Coronary artery (tissue), 2 donors: Measurements from ENCODE around the gene ZNF791.
"Not testable (repeated sequence)": the region's sequence is repeated elsewhere in the genome, so short reads cannot be mapped to it uniquely, and the experiment has no call there.

Experiments used
- DNase-seq: peaks from one replicate; pipeline ENCODE4 v3.0.0-alpha.2; 2017; ENCODE audit warnings: low spot score
- H3K27ac ChIP-seq, 2 donors: fragments of 200-600 bp; sonication (generic); one replicate each; pipeline ENCODE4 v1.5.1; 2016 to 2019
- H3K4me3 ChIP-seq: fragments of 200-600 bp; sonication (generic); 2 replicates; pipeline ENCODE4 v1.5.1; 2016; ENCODE audit warnings: mild to moderate bottlenecking, moderate library complexity
- CTCF ChIP-seq: fragments of 200-600 bp; sonication (generic); IDR thresholded peaks from one replicate; pipeline ENCODE4 v1.5.1; 2019; ENCODE audit warnings: antibody characterized with exemption

The ZNF791 gene

DNA sequence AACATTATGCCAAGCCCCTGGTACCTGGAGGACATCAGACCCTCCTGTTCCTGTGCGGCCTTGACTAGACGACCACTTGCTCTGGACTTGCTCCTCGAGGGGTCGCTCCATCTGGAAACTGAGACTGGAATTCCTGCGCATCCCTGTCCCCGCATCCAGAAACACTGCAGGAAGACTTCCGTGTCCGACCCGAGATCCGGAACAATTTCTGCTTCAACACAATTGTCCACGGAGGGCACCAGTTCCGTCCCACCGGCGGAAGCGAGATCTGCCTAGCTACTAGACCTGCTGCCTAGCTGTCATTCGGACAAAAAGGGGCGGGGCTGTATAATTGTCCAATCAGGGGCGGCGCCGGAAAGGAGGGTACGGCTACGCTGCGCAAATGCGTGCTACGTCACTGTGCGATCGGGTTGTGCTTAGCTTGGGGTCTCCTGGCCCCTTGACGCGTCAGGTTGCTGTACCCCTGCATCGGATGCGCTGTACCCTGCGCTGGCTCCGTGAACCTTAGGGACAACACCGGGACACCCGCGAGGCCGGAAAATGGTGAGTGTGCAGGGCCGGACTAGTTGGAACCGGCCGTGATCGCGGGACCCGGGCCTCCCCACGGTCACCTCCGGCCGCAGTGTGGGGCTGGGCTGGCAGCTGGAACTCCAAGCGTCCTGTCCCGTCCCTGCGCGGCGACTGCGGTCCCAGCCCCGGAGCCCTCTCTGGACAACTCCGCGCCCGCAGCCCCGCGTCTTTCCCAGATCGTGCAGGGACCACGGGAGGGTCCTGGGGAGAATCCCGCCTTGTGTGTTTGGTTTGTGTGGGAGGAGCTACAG lies at the start of gene ZNF791, which contains the start of gene ZNF490:
ZNF791 (plus strand) TSS at position 381 of the 821 bp plus-strand sequence; CDS start at position 541, 160 bp downstream.
ZNF490 (minus strand) TSS at position 274 of the 821 bp plus-strand sequence; CDS start at position 141, 133 bp downstream.
- no peak for TF ChIP-seq CTCF
- Histone ChIP-seq H3K27ac (peak within 1 kb of the TSS; percentile 99 to 100), H3K4me3 (peak within 1 kb of the TSS; percentile 100)
- peak; percentile 99 for DNase-seq

- peak; percentile 85 for TF ChIP-seq CTCF
- Histone ChIP-seq H3K27ac (peak overlapping the region in 1 of 2 donors; percentile 45), H3K4me3 (peak overlapping the region; percentile 40)
- peak; percentile 87 for DNase-seq
These were observed 46.6 kb upstream of the ZNF791 start for GRCh38 chr19:12564016-12564664.

DNA sequence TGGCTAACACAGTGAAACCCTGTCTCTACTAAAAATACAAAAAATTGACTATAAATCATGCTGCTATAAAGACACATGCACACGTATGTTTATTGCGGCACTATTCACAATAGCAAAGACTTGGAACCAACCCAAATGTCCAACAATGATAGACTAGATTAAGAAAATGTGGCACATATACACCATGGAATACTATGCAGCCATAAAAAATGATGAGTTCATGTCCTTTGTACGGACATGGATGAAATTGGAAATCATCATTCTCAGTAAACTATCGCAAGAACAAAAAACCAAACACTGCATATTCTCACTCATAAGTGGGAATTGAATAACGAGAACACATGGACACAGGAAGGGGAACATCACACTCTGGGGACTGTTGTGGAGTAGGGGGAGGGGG lies 44.3 kb upstream of the ZNF791 start:
- not testable (repeated sequence) for H3K4me3 ChIP-seq, H3K27ac ChIP-seq, DNase-seq

DNA sequence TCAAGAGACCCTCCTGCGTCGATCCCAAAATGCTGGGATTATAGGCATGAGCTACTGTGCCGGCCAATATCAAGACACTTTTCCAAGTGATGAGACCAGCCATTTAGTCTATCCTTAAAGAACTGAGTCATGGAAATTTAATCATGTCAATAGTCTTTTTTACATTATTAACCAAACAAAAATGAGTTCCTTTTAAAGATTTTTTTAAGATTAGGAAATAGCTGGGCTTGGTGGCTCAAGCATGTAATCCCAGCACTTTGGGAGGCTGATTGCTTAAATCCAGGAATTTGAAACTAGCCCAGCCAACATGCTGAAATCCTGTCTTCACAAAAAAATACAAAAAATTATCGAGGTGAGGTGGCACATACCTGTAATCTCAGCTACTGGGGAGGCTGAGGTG lies 42.8 kb upstream of the ZNF791 start:
- DNase-seq, result no peak
- H3K4me3 ChIP-seq, result no peak overlapping the region
- H3K27ac ChIP-seq, result no peak overlapping the region
- no peak for TF ChIP-seq CTCF

DNA sequence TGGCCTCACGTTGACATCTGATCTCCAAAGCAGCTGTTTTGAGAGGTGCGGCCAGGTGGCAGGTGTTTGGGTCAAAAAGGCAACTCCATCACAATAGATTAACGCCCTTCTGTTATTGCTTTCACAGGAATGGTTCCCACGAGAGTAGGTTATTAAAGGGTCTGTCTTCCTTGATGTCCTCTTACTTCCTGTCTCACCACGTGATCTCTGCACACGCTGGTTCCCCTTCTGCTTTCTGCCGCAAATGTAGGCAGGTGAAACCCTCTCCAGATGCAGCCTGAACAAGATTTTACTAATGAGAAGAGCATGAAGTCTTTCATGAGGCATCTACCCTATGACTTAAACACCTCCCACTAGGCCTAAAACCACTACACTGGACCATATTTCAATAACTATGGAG lies 36.7 kb upstream of the ZNF791 start:
- no peak for DNase-seq
- no peak for TF ChIP-seq CTCF
- Histone ChIP-seq H3K27ac (no peak overlapping the region), H3K4me3 (no peak overlapping the region)

DNA sequence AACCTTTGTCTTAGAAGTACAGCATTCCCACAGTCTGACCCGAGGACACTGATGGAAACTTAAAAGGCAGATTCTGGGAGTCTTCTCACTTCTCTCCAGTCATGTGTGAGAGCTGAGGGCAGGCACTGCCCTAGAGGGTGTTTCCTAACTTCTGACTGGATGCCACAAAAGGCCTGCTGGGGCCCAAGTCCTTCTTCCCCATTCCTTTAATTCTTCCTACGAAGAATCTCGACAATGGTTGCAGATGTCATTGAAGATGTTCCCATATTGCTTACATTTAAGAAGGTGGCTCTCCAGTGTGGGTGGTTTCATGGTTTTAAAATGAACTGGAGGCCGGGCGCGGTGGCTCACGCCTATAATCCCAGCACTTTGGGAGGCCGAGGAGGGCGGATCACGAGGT lies 32.1 kb upstream of the ZNF791 start:
- Histone ChIP-seq H3K4me3 (no peak overlapping the region), H3K27ac (no peak overlapping the region)
- no peak for TF ChIP-seq CTCF
- DNase-seq, result no peak

DNA sequence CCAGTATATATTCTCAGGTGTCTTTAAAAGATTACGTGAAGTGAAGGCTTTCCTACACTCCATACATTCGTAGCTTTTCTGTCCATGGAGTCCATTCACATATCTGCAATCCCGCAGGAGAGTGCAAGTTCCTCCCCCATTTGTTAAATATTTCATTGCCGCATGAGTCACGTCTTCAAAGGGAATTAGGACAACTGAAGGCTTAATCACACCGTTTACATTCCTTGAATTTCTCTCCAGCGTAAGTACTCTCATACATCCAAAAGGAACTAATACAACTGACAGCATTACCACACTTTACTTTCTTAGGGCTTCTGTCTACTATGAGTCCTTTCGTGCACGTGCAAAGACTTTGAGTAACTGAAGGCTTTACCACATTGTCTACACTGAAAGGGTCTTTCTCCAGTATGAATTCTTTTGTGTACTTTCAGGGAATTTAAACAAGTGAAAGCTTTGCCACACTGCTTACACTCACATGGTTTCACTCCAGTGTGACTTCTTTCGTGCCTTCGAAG lies 30.5 kb upstream of the ZNF791 start:
- TF ChIP-seq CTCF, result no peak
- H3K27ac ChIP-seq, result no peak overlapping the region
- no peak overlapping the region for H3K4me3 ChIP-seq
- DNase-seq, result no peak
